Stimulated activated CD8-positive, alpha-beta memory T cell treated with anti-CD3 and anti-CD28 coated beads, Interleukin-4, amount 100 ng/mL, for 48 hours (primary cell): ENCODE results near the gene TMEM151A.
A peak's percentile ranks its signal among the peaks of the same experiment; 100 is the strongest.
"Not testable (repeated sequence)": the region's sequence is repeated elsewhere in the genome, so short reads cannot be mapped to it uniquely, and the experiment has no call there.

Experiments used
- DNase-seq: peaks from one replicate; pipeline ENCODE4 v3.0.0-alpha.2; 2020

TMEM151A gene

GRCh38 chr11:66291706-66292542 lies at the start of gene TMEM151A:
Gene TMEM151A, plus strand, starts transcription at chr11:66291894. Its CDS starts 120 bp downstream, at chr11:66292014.
- DNase-seq, result no peak

GRCh38 chr11:66242095-66242765 lies 49.5 kb upstream of the TMEM151A start:
- no peak for DNase-seq

GRCh38 chr11:66243782-66244535 lies 47.7 kb upstream of the TMEM151A start:
- DNase-seq, result no peak

GRCh38 chr11:66247295-66247694 lies 44.4 kb upstream of the TMEM151A start:
- no peak for DNase-seq

- no peak for DNase-seq
Observed at GRCh38 chr11:66247801-66248200, 43.9 kb upstream of the TMEM151A start.

- no peak for DNase-seq
Observed at GRCh38 chr11:66248903-66249302, 42.8 kb upstream of the TMEM151A start.

GRCh38 chr11:66251809-66252208 lies 39.9 kb upstream of the TMEM151A start:
- DNase-seq, result no peak

- DNase-seq, result not testable (repeated sequence)
Observed at GRCh38 chr11:66253081-66253480, 38.6 kb upstream of the TMEM151A start.

- DNase-seq, result no peak
Observed at GRCh38 chr11:66258473-66258893, 33.2 kb upstream of the TMEM151A start.

- no peak for DNase-seq
Observed at GRCh38 chr11:66259225-66259624, 32.5 kb upstream of the TMEM151A start.

GRCh38 chr11:66259956-66260355 lies 31.7 kb upstream of the TMEM151A start:
- DNase-seq, result no peak

GRCh38 chr11:66261578-66261977 lies 30.1 kb upstream of the TMEM151A start:
- DNase-seq, result no peak

- DNase-seq, result no peak
Observed at GRCh38 chr11:66262191-66262590, 29.5 kb upstream of the TMEM151A start.

GRCh38 chr11:66262696-66263095 lies 29.0 kb upstream of the TMEM151A start:
- no peak for DNase-seq

- no peak for DNase-seq
Observed at GRCh38 chr11:66263231-66263630, 28.5 kb upstream of the TMEM151A start.

GRCh38 chr11:66263785-66264184 lies 27.9 kb upstream of the TMEM151A start:
- DNase-seq, result no peak

- no peak for DNase-seq
Observed at GRCh38 chr11:66264383-66264782, 27.3 kb upstream of the TMEM151A start.

- DNase-seq, result peak; percentile 72
Observed at GRCh38 chr11:66264914-66265313, 26.8 kb upstream of the TMEM151A start.

GRCh38 chr11:66265531-66266377 lies 25.9 kb upstream of the TMEM151A start:
- DNase-seq, result no peak

- no peak for DNase-seq
Observed at GRCh38 chr11:66266378-66267038, 25.2 kb upstream of the TMEM151A start.

GRCh38 chr11:66267039-66267378 lies 24.7 kb upstream of the TMEM151A start:
- DNase-seq, result no peak
